ENCODE data around the gene GAP43.

Gene GAP43

DNA sequence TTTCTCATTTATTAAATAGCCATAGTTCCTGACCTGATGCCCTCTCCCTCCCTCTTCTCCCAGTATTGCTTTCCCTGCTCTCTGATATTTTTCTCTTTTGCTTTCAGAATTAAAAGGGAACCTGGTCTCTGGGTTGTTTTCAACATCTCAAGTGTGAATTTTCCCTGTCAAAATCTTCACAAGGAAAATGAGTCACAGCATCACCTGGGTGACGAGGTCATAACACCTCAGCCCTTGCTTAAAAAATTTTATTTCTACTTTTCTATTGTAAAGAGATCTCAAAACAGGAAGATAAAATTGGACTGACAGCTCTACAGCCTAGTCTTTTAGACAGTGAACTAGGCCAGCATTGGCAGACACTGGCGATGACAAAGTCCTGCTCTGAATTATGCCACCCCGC lies 40.1 kb downstream of the GAP43 start:
- no peak for DNase-seq

DNA sequence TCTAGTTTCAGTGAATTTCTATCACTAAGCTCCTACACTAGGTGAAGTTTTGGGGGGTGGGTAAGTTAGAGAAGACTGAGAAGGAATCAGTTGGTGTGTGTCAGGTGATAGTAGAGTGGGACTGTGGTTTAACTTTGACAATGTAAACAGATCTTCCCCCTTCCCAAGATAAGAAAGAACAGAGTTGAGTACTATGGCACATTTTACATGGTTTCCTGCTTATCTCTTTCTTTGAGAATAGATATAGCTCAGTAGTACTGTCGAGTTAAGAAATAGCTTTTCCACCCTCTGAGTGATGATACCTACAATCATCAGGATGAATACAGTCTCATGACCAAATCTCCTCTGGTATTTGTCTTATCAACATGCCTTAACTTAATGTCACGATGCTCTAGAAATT lies 42.8 kb downstream of the GAP43 start:
- no peak for DNase-seq

DNA sequence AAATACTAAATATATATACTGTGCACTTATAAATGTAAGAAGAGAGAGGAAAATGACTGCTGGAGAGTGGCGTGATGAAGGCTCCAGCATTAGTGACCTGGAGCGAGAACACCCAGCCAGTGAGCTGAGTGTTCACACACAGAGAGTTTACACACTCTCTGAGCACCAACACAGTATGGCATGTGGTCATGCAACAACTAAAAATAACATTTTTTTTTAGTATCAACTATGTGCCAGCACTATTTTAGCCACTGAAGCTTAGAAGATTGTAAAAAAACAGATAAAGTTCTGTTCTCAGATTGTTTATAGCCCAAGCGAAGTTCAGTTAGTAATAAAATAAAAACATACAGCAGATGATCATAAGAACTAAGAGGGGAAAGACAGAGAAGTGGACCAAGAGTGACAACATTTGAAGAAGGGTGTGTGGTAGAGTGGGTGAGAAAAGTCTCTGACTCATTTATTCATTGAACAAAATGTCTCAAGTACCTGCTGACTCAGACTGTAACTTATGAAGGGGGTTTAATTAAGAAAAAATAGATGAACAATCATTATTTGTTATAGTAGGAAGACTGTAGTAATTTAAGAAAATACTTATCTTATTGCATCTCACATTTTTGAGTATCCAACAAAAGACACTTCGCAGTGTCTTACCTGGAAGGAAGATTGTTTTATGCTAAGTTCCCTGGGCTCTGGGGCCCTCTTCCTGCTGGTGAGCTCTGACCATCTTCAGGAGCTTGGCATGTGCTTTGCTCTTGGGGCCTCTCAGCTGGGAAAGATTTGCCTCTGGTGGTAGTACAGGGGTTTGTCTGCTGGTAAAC lies 43.8 kb downstream of the GAP43 start:
- DNase-seq, result no peak

GRCh38 chr3:115667738-115668065 lies 44.4 kb downstream of the GAP43 start:
- no peak for DNase-seq

GRCh38 chr3:115670911-115671310 lies 47.6 kb downstream of the GAP43 start:
- DNase-seq, result no peak

GRCh38 chr3:115671761-115672455 lies 48.6 kb downstream of the GAP43 start:
- no peak for DNase-seq

- no peak for DNase-seq
Observed at GRCh38 chr3:115673881-115674280, 50.6 kb downstream of the GAP43 start.

DNA sequence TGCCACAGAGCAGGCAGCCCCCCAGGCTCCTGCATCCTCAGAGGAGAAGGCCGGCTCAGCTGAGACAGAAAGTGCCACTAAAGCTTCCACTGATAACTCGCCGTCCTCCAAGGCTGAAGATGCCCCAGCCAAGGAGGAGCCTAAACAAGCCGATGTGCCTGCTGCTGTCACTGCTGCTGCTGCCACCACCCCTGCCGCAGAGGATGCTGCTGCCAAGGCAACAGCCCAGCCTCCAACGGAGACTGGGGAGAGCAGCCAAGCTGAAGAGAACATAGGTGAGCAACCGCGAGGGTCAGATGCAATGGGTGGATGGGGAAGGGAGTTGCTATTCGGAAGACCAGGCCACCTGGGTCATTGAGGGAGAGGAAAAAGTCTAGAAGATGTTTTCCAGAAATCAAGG lies 53.0 kb downstream of the GAP43 start:
- no peak for DNase-seq

DNA sequence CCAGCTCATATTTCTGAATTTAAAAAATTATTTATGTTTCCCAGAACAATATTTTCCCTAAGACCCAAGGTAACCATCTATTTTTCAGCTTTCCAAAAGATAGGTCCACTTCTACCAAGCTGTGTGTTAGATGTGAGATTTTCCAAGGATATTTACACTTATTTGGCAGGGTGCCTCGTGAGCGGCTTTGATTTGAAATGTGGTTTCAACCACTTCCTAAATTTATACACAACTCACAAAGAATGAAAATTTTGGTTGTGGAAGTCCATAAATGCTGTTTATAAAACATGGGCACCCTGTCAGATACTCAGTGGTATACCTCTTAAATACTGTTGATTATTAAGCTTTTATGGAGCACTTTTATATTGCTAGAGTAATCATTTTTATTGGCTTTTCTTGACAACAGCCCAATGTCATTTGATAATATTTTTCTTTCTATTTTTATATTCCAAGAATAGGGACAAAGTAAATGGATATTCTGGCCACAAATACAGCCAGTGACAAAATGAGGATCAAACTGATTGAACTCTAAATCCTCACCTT lies 57.6 kb downstream of the GAP43 start:
- no peak for DNase-seq

DNA sequence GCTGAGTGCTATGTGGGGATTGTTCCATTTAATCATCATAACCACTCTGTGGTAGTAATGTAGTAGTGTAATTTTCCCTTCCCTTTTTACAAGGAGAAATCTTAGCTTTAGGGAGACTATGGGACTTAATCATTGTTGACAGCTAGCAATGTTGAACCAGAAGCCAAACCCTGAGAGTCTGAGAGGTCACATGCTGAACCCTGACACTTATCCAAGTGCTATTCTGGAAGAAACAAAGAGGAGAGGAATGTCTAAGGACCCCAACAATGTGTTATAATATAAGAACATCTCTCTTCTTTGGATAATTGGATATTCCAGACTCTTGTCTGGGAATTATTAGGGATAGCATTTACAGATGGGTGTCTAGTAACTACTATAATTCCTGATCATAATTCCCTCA lies 58.4 kb downstream of the GAP43 start:
- no peak for DNase-seq

GRCh38 chr3:115683305-115683704 lies 60.0 kb downstream of the GAP43 start:
- DNase-seq, result no peak

DNA sequence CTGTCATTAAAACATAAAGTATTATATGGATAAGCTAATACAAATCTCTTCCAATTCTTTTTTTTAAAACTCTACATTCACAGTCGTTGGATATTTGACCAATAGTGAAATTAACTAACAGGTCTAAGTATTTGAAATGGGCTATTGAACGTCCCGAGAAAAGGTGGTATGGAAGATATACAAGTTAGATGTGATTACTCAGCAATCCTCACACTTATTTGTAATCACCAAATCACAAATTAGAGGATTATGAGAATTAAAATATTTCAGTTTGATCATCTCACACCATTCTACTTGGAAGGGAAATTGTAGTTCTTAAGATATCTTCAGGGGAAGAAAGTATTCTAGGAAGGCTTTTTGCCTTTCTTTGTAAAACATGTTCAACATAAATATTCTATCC lies 60.5 kb downstream of the GAP43 start:
- no peak for DNase-seq

GRCh38 chr3:115685097-115685496 lies 61.8 kb downstream of the GAP43 start:
- no peak for DNase-seq

- no peak for DNase-seq
Observed at GRCh38 chr3:115687721-115688120, 64.4 kb downstream of the GAP43 start.

GRCh38 chr3:115688418-115688817 lies 65.1 kb downstream of the GAP43 start:
- no peak for DNase-seq

DNA sequence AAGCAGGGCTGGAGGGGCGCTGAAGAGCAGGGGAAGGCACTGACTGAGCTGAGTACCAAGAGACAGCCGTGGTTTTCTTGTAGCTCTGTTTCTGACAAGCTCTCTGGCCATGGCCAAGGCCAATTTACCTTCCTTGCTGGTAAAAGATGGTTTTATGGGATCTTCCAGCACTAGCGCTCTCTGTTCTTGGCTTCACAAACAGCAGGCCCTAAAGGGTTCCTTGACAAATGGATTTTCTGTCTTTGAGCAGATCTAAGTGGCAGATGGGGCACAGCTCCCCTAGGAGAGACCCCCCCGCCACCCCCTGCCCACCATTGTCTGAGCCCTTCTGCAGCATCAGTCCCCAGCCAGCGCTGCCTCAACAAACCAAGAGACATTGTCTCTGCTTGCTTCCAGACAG lies 66.6 kb downstream of the GAP43 start:
- no peak for DNase-seq

GRCh38 chr3:115691964-115692363 lies 68.7 kb downstream of the GAP43 start:
- DNase-seq, result no peak

GRCh38 chr3:115692887-115693524 lies 69.7 kb downstream of the GAP43 start:
- peak; percentile 72 for DNase-seq

DNA sequence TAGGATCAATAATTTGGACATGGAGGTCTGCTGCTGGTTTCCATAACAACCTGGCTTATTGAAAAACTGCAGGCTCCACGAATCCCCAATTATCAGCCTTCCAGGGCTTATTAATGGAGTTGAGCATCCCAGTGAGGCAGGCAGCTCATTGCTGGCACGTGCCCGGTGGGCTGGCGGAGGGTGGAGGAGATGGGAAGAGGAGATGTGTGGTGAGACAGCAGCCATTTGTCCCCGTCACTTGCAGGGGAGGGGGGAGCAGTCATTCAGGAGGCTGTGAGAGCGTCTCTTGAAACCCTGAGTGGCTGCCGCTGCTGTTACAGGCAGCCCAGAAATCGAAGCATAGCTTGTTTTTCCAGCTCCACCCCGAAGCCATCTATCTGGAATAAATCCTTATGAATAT lies 70.6 kb downstream of the GAP43 start:
- no peak for DNase-seq

- no peak for DNase-seq
Observed at GRCh38 chr3:115695090-115695489, 71.8 kb downstream of the GAP43 start.

- no peak for DNase-seq
Observed at GRCh38 chr3:115697263-115698053, 74.1 kb downstream of the GAP43 start.

- no peak for DNase-seq
Observed at GRCh38 chr3:115698851-115699591, 75.7 kb downstream of the GAP43 start.

Data from NCI-H2081 treated with DMSO at 0.1 percent for 48 hours (cell line).